Upper lobe of right lung (tissue), 1 donor: Measurements from ENCODE around the gene NOVA1. TPM values are rescaled to one million over a fixed set of nuclear protein-coding genes. Genes with fewer than 3 reads are reported as not detected.

ENCODE experiments used
- ATAC-seq: fragments of 200-7000 bp; cut with Tn5 transposase; one replicate; pipeline ENCODE4 v1.9.1; 2020; ENCODE audit warnings: mild to moderate bottlenecking, moderate library complexity
- DNase-seq: peaks from one replicate; pipeline ENCODE4 v3.0.0-alpha.2; 2020
- H3K27ac ChIP-seq: fragments of 200-600 bp; one replicate; pipeline ENCODE4 v1.8.0; 2022
- H3K27me3 ChIP-seq: fragments of 200-600 bp; one replicate; pipeline ENCODE4 v1.8.0; 2022; ENCODE audit warnings: mild to moderate bottlenecking
- H3K36me3 ChIP-seq: fragments of 200-600 bp; one replicate; pipeline ENCODE4 v1.8.0; 2022
- H3K4me1 ChIP-seq: fragments of 200-600 bp; one replicate; pipeline ENCODE4 v1.8.0; 2022
- H3K4me3 ChIP-seq: fragments of 200-600 bp; one replicate; pipeline ENCODE4 v1.8.0; 2022; ENCODE audit warnings: mild to moderate bottlenecking
- H3K9me3 ChIP-seq: fragments of 200-600 bp; one replicate; pipeline ENCODE4 v1.8.0; 2022
- CTCF ChIP-seq: fragments of 200-600 bp; IDR thresholded peaks from one replicate; pipeline ENCODE4 v1.8.0; 2022; ENCODE audit warnings: antibody characterized with exemption
- intact Hi-C: fragments of 100-400 bp; cut with DNase I; formaldehyde crosslinking; loops from one replicate; pipeline ENCODE4 v1.11.0; 2022
- total RNA-seq: library from RNA; stranded (reverse); fragmentation: NEBNext Ultra II Directional; extraction: Animal tissue kit (Norgen Biotek cat#: 25700); gene quantifications from one replicate; pipeline ENCODE4 v1.2.1, GENCODE V29; 2021
- donor health status: DM: no; HTN: yes; CAD: no; lungs with severe emphysema.

Gene NOVA1
- total RNA-seq, 1 donor from 2014 or later, result 1.6 TPM

GRCh38 chr14:26538176-26538575 is 59.7 kb downstream of the NOVA1 start:
- Histone ChIP-seq H3K9me3 (no peaks in the 10 kb centered on the region), H3K27ac (no peak overlapping the region), H3K4me1 (no peaks in the 10 kb centered on the region), H3K27me3 (no peaks in the 10 kb centered on the region), H3K36me3 (no peaks in the 10 kb centered on the region), H3K4me3 (no peak overlapping the region)
- ATAC-seq (no peak), DNase-seq (no peak)
- no peak for TF ChIP-seq CTCF
- intact Hi-C loops, result no loop called here

GRCh38 chr14:26531894-26532293 is 65.9 kb downstream of the NOVA1 start:
- no peaks in the 10 kb centered on the region for H3K9me3 ChIP-seq
- intact Hi-C loops, result no loop called here
- no peak overlapping the region for H3K27ac ChIP-seq
- no peak overlapping the region for H3K4me3 ChIP-seq
- no peaks in the 10 kb centered on the region for H3K4me1 ChIP-seq
- ATAC-seq (no peak), DNase-seq (no peak)
- H3K36me3 ChIP-seq, result no peaks in the 10 kb centered on the region
- no peaks in the 10 kb centered on the region for H3K27me3 ChIP-seq
- no peak for TF ChIP-seq CTCF

GRCh38 chr14:26528415-26529182 is 69.2 kb downstream of the NOVA1 start:
- no peaks in the 10 kb centered on the region for H3K4me1 ChIP-seq
- no peak for TF ChIP-seq CTCF
- H3K27me3 ChIP-seq, result no peaks in the 10 kb centered on the region
- H3K27ac ChIP-seq, result no peak overlapping the region
- intact Hi-C loops, result no loop called here
- H3K4me3 ChIP-seq, result no peak overlapping the region
- no peak for DNase-seq
- no peaks in the 10 kb centered on the region for H3K9me3 ChIP-seq
- no peak for ATAC-seq
- H3K36me3 ChIP-seq, result no peaks in the 10 kb centered on the region

GRCh38 chr14:26527095-26527494 is 70.7 kb downstream of the NOVA1 start:
- no peak overlapping the region for H3K4me3 ChIP-seq
- H3K27ac ChIP-seq, result no peak overlapping the region
- H3K4me1 ChIP-seq, result no peaks in the 10 kb centered on the region
- H3K27me3 ChIP-seq, result no peaks in the 10 kb centered on the region
- no peak for TF ChIP-seq CTCF
- intact Hi-C loops, result no loop called here
- no peaks in the 10 kb centered on the region for H3K36me3 ChIP-seq
- ATAC-seq (no peak), DNase-seq (no peak)
- no peaks in the 10 kb centered on the region for H3K9me3 ChIP-seq

GRCh38 chr14:26526137-26526536 is 71.7 kb downstream of the NOVA1 start:
- no peak for TF ChIP-seq CTCF
- no peaks in the 10 kb centered on the region for H3K27me3 ChIP-seq
- H3K27ac ChIP-seq, result no peak overlapping the region
- no peaks in the 10 kb centered on the region for H3K4me1 ChIP-seq
- no peaks in the 10 kb centered on the region for H3K9me3 ChIP-seq
- DNase-seq (no peak), ATAC-seq (no peak)
- H3K4me3 ChIP-seq, result no peak overlapping the region
- intact Hi-C loops, result no loop called here
- H3K36me3 ChIP-seq, result no peaks in the 10 kb centered on the region

GRCh38 chr14:26525085-26525484 is 72.7 kb downstream of the NOVA1 start:
- intact Hi-C loops, result no loop called here
- no peak for DNase-seq
- no peak for ATAC-seq

More at GRCh38 chr14:26525085-26525484, 72.7 kb downstream of the NOVA1 start:
- no peaks in the 10 kb centered on the region for H3K27me3 ChIP-seq
- no peaks in the 10 kb centered on the region for H3K36me3 ChIP-seq
- no peaks in the 10 kb centered on the region for H3K4me1 ChIP-seq
- TF ChIP-seq CTCF, result no peak
- no peak overlapping the region for H3K27ac ChIP-seq
- H3K4me3 ChIP-seq, result no peak overlapping the region
- H3K9me3 ChIP-seq, result no peaks in the 10 kb centered on the region
